A549 (cell line): ENCODE results near the gene HRG. TPM values are rescaled to one million over a fixed set of nuclear protein-coding genes. Genes with fewer than 3 reads are reported as not detected.
A peak's percentile ranks its signal among the peaks of the same experiment; 100 is the strongest.

Source experiments
- ATAC-seq, 2 experiments: fragments of 200-7000 bp in 1 of 2; fragments of >200 bp in 1 of 2; cut with Nextera tagmentation in 1 of 2; cut with Tn5 transposase in 1 of 2; 3 replicates each; pipeline versions ENCODE4 v1.8.0 to v1.9.1; 2018 to 2020; ENCODE audit warnings: mild to moderate bottlenecking in 1 of 2, moderate library complexity in 1 of 2
- CTCF ChIA-PET: fragments of 300-600 bp; sonication (Branson Sonifier 250); formaldehyde crosslinking; extraction: SDS; loops from one replicate; lab custom pipeline; 2021; ENCODE audit warnings: antibody characterized with exemption, inconsistent platforms; lab: Yijun Ruan, JAX
- POLR2A ChIA-PET: fragments of 350-600 bp; formaldehyde crosslinking; extraction: SDS; loops from one replicate; lab custom pipeline; 2021; ENCODE audit warnings: antibody characterized with exemption, inconsistent platforms; lab: Yijun Ruan, JAX
- DNase-seq, 2 experiments: peaks; one replicate each; pipeline versions ENCODE4 v3.0.0 to v3.0.0-alpha.2; 2011 to 2016; ENCODE audit warnings: low read depth in 1 of 2, low spot score in 1 of 2
- FAIRE-seq: peaks from 2 replicates; lab custom pipeline; 2011; peaks lifted over from hg19 to GRCh38; lab: Jason Lieb, UNC
- H3K27ac ChIP-seq, 2 experiments: fragments of >200 bp; sonication (Bioruptor Twin); formaldehyde crosslinking; 3 replicates each; pipeline ENCODE4 v1.5.1; 2016 to 2017
- H3K4me1 ChIP-seq: fragments of >200 bp; sonication (Bioruptor Twin); formaldehyde crosslinking; 3 replicates; pipeline ENCODE4 v1.6.1; 2016
- H3K4me2 ChIP-seq: fragments of >200 bp; sonication (Bioruptor Twin); formaldehyde crosslinking; 3 replicates; pipeline ENCODE4 v1.6.1; 2016
- H3K4me3 ChIP-seq: fragments of >200 bp; sonication (Bioruptor Twin); formaldehyde crosslinking; 3 replicates; pipeline ENCODE4 v1.5.1; 2016
- H3K9me3 ChIP-seq: fragments of >200 bp; sonication (Bioruptor Twin); formaldehyde crosslinking; 3 replicates; pipeline ENCODE4 v1.6.1; 2016
- BCL3 ChIP-seq: fragments of >200 bp; sonication (Bioruptor Twin); formaldehyde crosslinking; IDR thresholded peaks from 3 replicates; pipeline ENCODE4 v1.6.1; 2016
- BHLHE40 ChIP-seq: IDR thresholded peaks from 2 replicates; pipeline ENCODE4 v1.6.1; 2012; ENCODE audit warnings: low read depth, low read length, inconsistent platforms
- CBX2 ChIP-seq: fragments of 200-600 bp; sonication (generic); IDR thresholded peaks from 2 replicates; pipeline ENCODE4 v1.6.1; 2016; ENCODE audit warnings: low read depth, mild to moderate bottlenecking, borderline replicate concordance
- CHD2 ChIP-seq: fragments of 150-350 bp; IDR thresholded peaks from 2 replicates; pipeline ENCODE4 v1.6.1; 2014; ENCODE audit warnings: low read length; ENCODE audit not compliant: partially characterized antibody
- EHF ChIP-seq: fragments of 250-450 bp; sonication (Bioruptor Pico); IDR thresholded peaks from 2 replicates; pipeline ENCODE4 v1.5.0; 2020; ENCODE audit warnings: mild to moderate bottlenecking
- ESRRA ChIP-seq: fragments of 150-350 bp; IDR thresholded peaks from 2 replicates; pipeline ENCODE4 v1.6.1; 2014; ENCODE audit warnings: mild to moderate bottlenecking, low read length, borderline replicate concordance
- FOSB ChIP-seq: fragments of 250-450 bp; sonication (Bioruptor Pico); IDR thresholded peaks from 2 replicates; pipeline ENCODE4 v1.5.0; 2020; ENCODE audit warnings: mild to moderate bottlenecking, moderate library complexity
- GATA3 ChIP-seq: IDR thresholded peaks from 2 replicates; pipeline ENCODE4 v1.6.1; 2012; ENCODE audit warnings: borderline replicate concordance
- JUN ChIP-seq, 2 experiments: fragments of >200 bp; sonication (Bioruptor Twin); formaldehyde crosslinking; IDR thresholded peaks; 2 replicates in 1 of 2; 3 replicates in 1 of 2; pipeline ENCODE4 v1.6.1; 2016 to 2017
- KDM5A ChIP-seq: fragments of 200-600 bp; sonication (generic); IDR thresholded peaks from 2 replicates; pipeline ENCODE4 v1.6.1; 2016; ENCODE audit warnings: antibody characterized with exemption, mild to moderate bottlenecking
- NFE2L2 ChIP-seq: fragments of 150-350 bp; conservative IDR thresholded peaks from 2 replicates; pipeline ENCODE4 v1.6.1; 2014; ENCODE audit warnings: low read length
- NR3C1 ChIP-seq: fragments of >200 bp; sonication (Bioruptor Twin); formaldehyde crosslinking; IDR thresholded peaks from 3 replicates; pipeline ENCODE4 v1.6.1; 2017
- POLR2AphosphoS2 ChIP-seq: conservative IDR thresholded peaks from 2 replicates; pipeline ENCODE4 v1.6.1; 2012; ENCODE audit warnings: low read length, improper control_type of control experiment, inconsistent platforms
- RARB ChIP-seq: fragments of 250-450 bp; sonication (Bioruptor Pico); IDR thresholded peaks from 2 replicates; pipeline ENCODE4 v1.8.0; 2021; ENCODE audit warnings: mild to moderate bottlenecking, moderate library complexity
- RCOR1 ChIP-seq: fragments of 150-350 bp; IDR thresholded peaks from 2 replicates; pipeline ENCODE4 v1.6.1; 2014; ENCODE audit warnings: antibody characterized with exemption, low read length, low read depth
- RFX5 ChIP-seq: fragments of 450-650 bp; IDR thresholded peaks from 2 replicates; pipeline ENCODE4 v1.7.1; 2014; ENCODE audit warnings: antibody characterized with exemption, mild to moderate bottlenecking, moderate library complexity
- SMC3 ChIP-seq: fragments of >200 bp; sonication (Bioruptor Twin); formaldehyde crosslinking; IDR thresholded peaks from 3 replicates; pipeline ENCODE4 v1.6.1; 2018; ENCODE audit warnings: inconsistent platforms
- SREBF2 ChIP-seq: fragments of 450-650 bp; IDR thresholded peaks from 2 replicates; pipeline ENCODE4 v1.6.1; 2014; ENCODE audit warnings: mild to moderate bottlenecking, moderate library complexity
- TP53 ChIP-seq: fragments of 250-450 bp; sonication (Bioruptor Pico); IDR thresholded peaks from 2 replicates; pipeline ENCODE4 v1.5.0; 2021; ENCODE audit warnings: mild to moderate bottlenecking, moderate library complexity
- USF2 ChIP-seq: fragments of 450-650 bp; IDR thresholded peaks from 2 replicates; pipeline ENCODE4 v1.6.1; 2014; ENCODE audit warnings: antibody characterized with exemption
- ZC3H11A ChIP-seq: fragments of 450-650 bp; IDR thresholded peaks from 2 replicates; pipeline ENCODE4 v1.6.1; 2014; ENCODE audit warnings: antibody characterized with exemption, mild to moderate bottlenecking
- ZNF302 ChIP-seq: fragments of 250-450 bp; sonication (Bioruptor Pico); IDR thresholded peaks from 2 replicates; pipeline ENCODE4 v1.9.0; 2021; ENCODE audit warnings: inconsistent platforms, mild to moderate bottlenecking, moderate library complexity
- ZSCAN20 ChIP-seq: fragments of 250-450 bp; sonication (Bioruptor Pico); IDR thresholded peaks from 2 replicates; pipeline ENCODE4 v1.8.0; 2022; ENCODE audit warnings: mild to moderate bottlenecking, moderate library complexity
- WGBS: methylation state at CpG from one replicate; pipeline ENCODE4 v1.1.6; 2017; ENCODE audit errors: missing lambda C conversion rate; 5-methylcytosine and 5-hydroxymethylcytosine counted together
- polyA minus RNA-seq: library from RNA; depleted of rRNA, polyadenylated mRNA; stranded (reverse); fragments of >200 nt; gene quantifications from 2 replicates; pipeline ENCODE4 v1.2.3, GENCODE V29; 2011; rRNA and poly(A)+ RNA removed
- polyA plus RNA-seq, 4 experiments: library from polyadenylated mRNA; depleted of rRNA in 3 of 4; stranded (reverse); fragments of >200 nt; fragmentation: RNase III in 1 of 4; extraction: RNeasy Plus Mini Kit Qiagen cat#74134 plus additional on column Dnase treatment in 1 of 4; gene quantifications; 2 replicates in 3 of 4; 3 replicates in 1 of 4; pipeline ENCODE4 v1.2.3, GENCODE V29; 2011 to 2017
- TF ChIP-seq, protein P1 (sequence below): fragments of >200 bp; sonication (Bioruptor Twin); formaldehyde crosslinking; IDR thresholded peaks from 2 replicates; pipeline ENCODE4 v1.6.1; 2016
- TF ChIP-seq, protein P2 (sequence below): fragments of 250-450 bp; sonication (Bioruptor Pico); IDR thresholded peaks from 2 replicates; pipeline ENCODE4 v1.5.0; 2020; ENCODE audit warnings: low read depth, mild to moderate bottlenecking, moderate library complexity
- TF ChIP-seq, protein P3 (sequence below): fragments of 250-450 bp; sonication (Bioruptor Pico); IDR thresholded peaks from 2 replicates; pipeline ENCODE4 v1.5.0; 2021; ENCODE audit warnings: mild to moderate bottlenecking, moderate library complexity, borderline replicate concordance
- TF ChIP-seq, protein P4 (sequence below): IDR thresholded peaks from 2 replicates; pipeline ENCODE4 v1.6.1; 2012
- TF ChIP-seq, protein P5 (sequence below): fragments of 150-350 bp; IDR thresholded peaks from 2 replicates; pipeline ENCODE4 v1.6.1; 2014; ENCODE audit warnings: low read depth, mild to moderate bottlenecking, low read length

The HRG gene
- polyA plus RNA-seq (2011; rRNA removed) (0.08 TPM in 1 of 2 replicates, not detected in the other), polyA plus RNA-seq (2017; fragmentation: RNase III; extraction: RNeasy Plus Mini Kit Qiagen cat#74134 plus additional on column Dnase treatment) (not detected in 3 replicates), polyA minus RNA-seq (not detected in 2 replicates)
- not detected in 2 replicates for polyA plus RNA-seq (2012; cell fraction: cytosol; rRNA removed)
- polyA plus RNA-seq (2012; cell fraction: nucleus; rRNA removed) = not detected in 2 replicates

DNA sequence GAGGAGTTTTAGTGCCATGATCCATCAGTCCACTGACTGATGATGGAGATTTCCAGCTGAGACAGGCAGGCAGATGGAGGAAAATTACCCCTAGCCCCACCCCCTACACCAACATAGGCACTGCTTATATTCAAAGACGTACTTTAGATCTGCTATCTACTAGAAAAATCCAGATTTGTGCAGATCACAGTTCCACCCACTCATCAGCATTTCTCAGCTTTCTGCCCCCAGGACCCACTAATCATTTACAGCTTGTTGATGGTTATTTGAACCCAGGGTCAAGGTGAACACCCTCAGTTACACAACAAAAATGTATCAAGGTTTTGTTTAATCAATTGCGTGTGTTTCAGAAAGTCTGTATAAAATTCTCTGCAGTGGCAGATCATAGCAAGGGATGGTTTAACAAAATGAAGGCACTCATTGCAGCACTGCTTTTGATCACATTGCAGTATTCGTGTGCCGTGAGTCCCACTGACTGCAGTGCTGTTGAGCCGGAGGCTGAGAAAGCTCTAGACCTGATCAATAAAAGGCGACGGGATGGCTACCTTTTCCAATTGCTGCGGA is at the start of gene HRG:
HRG (plus strand) TSS at position 390 of the 564 bp plus-strand sequence; CDS start at position 408, 18 bp downstream.
- 86% methylated on average over 8 of the region's 8 CpGs for WGBS
- Histone ChIP-seq H3K4me1 (peaks cover 9% of the 10 kb centered on the region), H3K4me2 (no peak within 1 kb of the TSS), H3K4me3 (no peak within 1 kb of the TSS), H3K9me3 (no peaks in the 10 kb centered on the region), H3K27ac (no peak within 1 kb of the TSS)
- no peak for TF ChIP-seq ZC3H11A
- TF ChIP-seq NR3C1 = no peak
- no peak for TF ChIP-seq CHD2
- no peak for TF ChIP-seq BHLHE40
- TF ChIP-seq GATA3 = no peak
- TF ChIP-seq FOSB (CRISPR knock-in tag) = no peak
- TF ChIP-seq JUN (IDR thresholded peaks at IDR 0.05) = no peak
- TF ChIP-seq, protein P1, sequence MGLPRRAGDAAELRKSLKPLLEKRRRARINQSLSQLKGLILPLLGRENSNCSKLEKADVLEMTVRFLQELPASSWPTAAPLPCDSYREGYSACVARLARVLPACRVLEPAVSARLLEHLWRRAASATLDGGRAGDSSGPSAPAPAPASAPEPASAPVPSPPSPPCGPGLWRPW = no peak
- TF ChIP-seq ZNF302 = no peak
- TF ChIP-seq RARB (CRISPR knock-in tag) = no peak
- TF ChIP-seq USF2 = no peak
- TF ChIP-seq, protein P2, sequence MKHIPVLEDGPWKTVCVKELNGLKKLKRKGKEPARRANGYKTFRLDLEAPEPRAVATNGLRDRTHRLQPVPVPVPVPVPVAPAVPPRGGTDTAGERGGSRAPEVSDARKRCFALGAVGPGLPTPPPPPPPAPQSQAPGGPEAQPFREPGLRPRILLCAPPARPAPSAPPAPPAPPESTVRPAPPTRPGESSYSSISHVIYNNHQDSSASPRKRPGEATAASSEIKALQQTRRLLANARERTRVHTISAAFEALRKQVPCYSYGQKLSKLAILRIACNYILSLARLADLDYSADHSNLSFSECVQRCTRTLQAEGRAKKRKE (CRISPR knock-in tag) = no peak
- no peak for TF ChIP-seq SREBF2
- no peak for TF ChIP-seq TP53
- TF ChIP-seq KDM5A = no peak
- TF ChIP-seq EHF (CRISPR knock-in tag) = no peak
- TF ChIP-seq, protein P3, sequence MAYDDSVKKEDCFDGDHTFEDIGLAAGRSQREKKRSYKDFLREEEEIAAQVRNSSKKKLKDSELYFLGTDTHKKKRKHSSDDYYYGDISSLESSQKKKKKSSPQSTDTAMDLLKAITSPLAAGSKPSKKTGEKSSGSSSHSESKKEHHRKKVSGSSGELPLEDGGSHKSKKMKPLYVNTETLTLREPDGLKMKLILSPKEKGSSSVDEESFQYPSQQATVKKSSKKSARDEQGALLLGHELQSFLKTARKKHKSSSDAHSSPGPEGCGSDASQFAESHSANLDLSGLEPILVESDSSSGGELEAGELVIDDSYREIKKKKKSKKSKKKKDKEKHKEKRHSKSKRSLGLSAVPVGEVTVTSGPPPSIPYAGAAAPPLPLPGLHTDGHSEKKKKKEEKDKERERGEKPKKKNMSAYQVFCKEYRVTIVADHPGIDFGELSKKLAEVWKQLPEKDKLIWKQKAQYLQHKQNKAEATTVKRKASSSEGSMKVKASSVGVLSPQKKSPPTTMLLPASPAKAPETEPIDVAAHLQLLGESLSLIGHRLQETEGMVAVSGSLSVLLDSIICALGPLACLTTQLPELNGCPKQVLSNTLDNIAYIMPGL (CRISPR knock-in tag) = no peak
- TF ChIP-seq ESRRA = no peak
- TF ChIP-seq RFX5 = no peak
- ChIA-PET CTCF (no interaction called here), POLR2A (no interaction called here)
- FAIRE-seq (no peak), ATAC-seq (no peak), DNase-seq (no peak)

DNA sequence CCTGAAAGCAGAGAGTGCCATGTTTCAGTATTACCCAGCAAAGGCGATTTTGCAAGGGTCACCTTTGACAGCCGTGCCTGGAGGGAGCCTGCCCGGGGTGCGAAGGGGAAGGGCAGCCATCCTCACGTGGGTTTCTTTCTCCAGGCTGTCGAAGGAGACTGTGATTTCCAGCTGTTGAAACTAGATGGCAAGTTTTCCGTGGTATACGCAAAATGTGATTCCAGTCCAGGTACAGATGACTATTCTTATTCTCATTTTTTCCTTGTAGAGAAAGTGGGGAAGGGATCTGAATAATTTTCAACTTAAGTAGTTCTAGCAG is 49.6 kb upstream of the HRG start:
- CTCF ChIA-PET = interaction anchor here (0.9 to 5.5 kb wide), 33 partner anchors 8 to 702 kb away, joined by 3 to 62 read pairs (median 7); partner anchors contain the start of genes DNAJB11, EIF4A2, FETUB and TBCCD1
- TF ChIP-seq, protein P3 (CRISPR knock-in tag) = no peak
- TF ChIP-seq BHLHE40 = no peak
- no peak for TF ChIP-seq RCOR1
- TF ChIP-seq CBX2 = no peak
- TF ChIP-seq POLR2AphosphoS2 = no peak
- TF ChIP-seq, protein P4, sequence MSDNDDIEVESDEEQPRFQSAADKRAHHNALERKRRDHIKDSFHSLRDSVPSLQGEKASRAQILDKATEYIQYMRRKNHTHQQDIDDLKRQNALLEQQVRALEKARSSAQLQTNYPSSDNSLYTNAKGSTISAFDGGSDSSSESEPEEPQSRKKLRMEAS = no peak
- TF ChIP-seq NFE2L2 = no peak
- no peak for TF ChIP-seq ZSCAN20 (CRISPR knock-in tag)
- TF ChIP-seq BCL3 = no peak
- TF ChIP-seq, protein P1 = no peak
- TF ChIP-seq, protein P5, sequence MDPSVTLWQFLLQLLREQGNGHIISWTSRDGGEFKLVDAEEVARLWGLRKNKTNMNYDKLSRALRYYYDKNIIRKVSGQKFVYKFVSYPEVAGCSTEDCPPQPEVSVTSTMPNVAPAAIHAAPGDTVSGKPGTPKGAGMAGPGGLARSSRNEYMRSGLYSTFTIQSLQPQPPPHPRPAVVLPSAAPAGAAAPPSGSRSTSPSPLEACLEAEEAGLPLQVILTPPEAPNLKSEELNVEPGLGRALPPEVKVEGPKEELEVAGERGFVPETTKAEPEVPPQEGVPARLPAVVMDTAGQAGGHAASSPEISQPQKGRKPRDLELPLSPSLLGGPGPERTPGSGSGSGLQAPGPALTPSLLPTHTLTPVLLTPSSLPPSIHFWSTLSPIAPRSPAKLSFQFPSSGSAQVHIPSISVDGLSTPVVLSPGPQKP = no peak
- no peak for TF ChIP-seq SMC3
- no peak for ATAC-seq
- no peaks in the 10 kb centered on the region for H3K9me3 ChIP-seq
- no peak overlapping the region for H3K4me3 ChIP-seq
- H3K4me1 ChIP-seq = peaks cover 8% of the 10 kb centered on the region
- no peak for FAIRE-seq
- peak overlapping the region in 1 of 2 experiments; percentile 71; a peak in 2 of 6 replicates for H3K27ac ChIP-seq
- peak overlapping the region; percentile 82; the same call in 1 of the 3 replicates for H3K4me2 ChIP-seq
- DNase-seq = no peak
- POLR2A ChIA-PET = interaction anchor here (1.2 to 1.8 kb wide), 2 partner anchors 46 to 168 kb away, joined by 5 to 16 read pairs; partner anchors contain the start of genes DNAJB11 and EIF4A2
- WGBS = 89% methylated on average over 8 of the region's 8 CpGs
